Activated effector memory CD4-positive, alpha-beta T cell treated with anti-CD3 and anti-CD28 coated beads, Interleukin-2, amount 50 U/mL, for 16 hours (primary cell): Measurements from ENCODE around the gene TBX6.
A peak's percentile ranks its signal among the peaks of the same experiment; 100 is the strongest.
"Not testable (repeated sequence)": the region's sequence is repeated elsewhere in the genome, so short reads cannot be mapped to it uniquely, and the experiment has no call there.

Experiments used
- DNase-seq: peaks from one replicate; pipeline ENCODE4 v3.0.0-alpha.2; 2020

Gene TBX6

GRCh38 chr16:30065102-30065942 lies 26.4 kb downstream of the TBX6 start, which contains the start of gene ALDOA:
Gene ALDOA, plus strand, starts transcription at chr16:30065760. Its CDS starts 1,138 bp downstream, at chr16:30066898.
- peak; percentile 98 for DNase-seq

- DNase-seq, result no peak
These were observed 27.0 kb downstream of the TBX6 start for GRCh38 chr16:30064729-30065101.

GRCh38 chr16:30063893-30064728 lies 27.6 kb downstream of the TBX6 start:
- peak; percentile 89 for DNase-seq

GRCh38 chr16:30063278-30063892 lies 28.3 kb downstream of the TBX6 start:
- no peak for DNase-seq

GRCh38 chr16:30060836-30061554 lies 30.7 kb downstream of the TBX6 start:
- no peak for DNase-seq

GRCh38 chr16:30060346-30060745 lies 31.4 kb downstream of the TBX6 start:
- DNase-seq, result no peak

- peak; percentile 81 for DNase-seq
These were observed 36.7 kb downstream of the TBX6 start for GRCh38 chr16:30054959-30055553.

- no peak for DNase-seq
These were observed 37.3 kb downstream of the TBX6 start for GRCh38 chr16:30054451-30054850.

- DNase-seq, result no peak
These were observed 38.2 kb downstream of the TBX6 start for GRCh38 chr16:30053376-30054015.

- DNase-seq, result peak; percentile 96
These were observed 38.9 kb downstream of the TBX6 start for GRCh38 chr16:30052671-30053372.

GRCh38 chr16:30051518-30051917 lies 40.2 kb downstream of the TBX6 start:
- no peak for DNase-seq

- DNase-seq, result no peak
These were observed 41.9 kb downstream of the TBX6 start for GRCh38 chr16:30049871-30050270.

- no peak for DNase-seq
These were observed 45.1 kb downstream of the TBX6 start for GRCh38 chr16:30046588-30046987.

- no peak for DNase-seq
These were observed 45.5 kb downstream of the TBX6 start for GRCh38 chr16:30046178-30046577.

- no peak for DNase-seq
These were observed 49.9 kb downstream of the TBX6 start for GRCh38 chr16:30041841-30042240.

GRCh38 chr16:30040690-30041089 lies 51.0 kb downstream of the TBX6 start:
- DNase-seq, result not testable (repeated sequence)

- DNase-seq, result no peak
These were observed 51.5 kb downstream of the TBX6 start for GRCh38 chr16:30040221-30040620.
